GM12878 (cell line): ENCODE results near the gene OR2S2. TPM values are rescaled to one million over a fixed set of nuclear protein-coding genes. Genes with fewer than 3 reads are reported as not detected.

Source experiments
- ATAC-seq: fragments of 200-7000 bp; cut with Tn5 transposase; 3 replicates; pipeline ENCODE4 v1.9.1; 2020; ENCODE audit warnings: mild to moderate bottlenecking, moderate library complexity
- BruUV-seq: library from RNA; stranded (reverse); fragments of 400-500 nt; replicated peaks from 2 replicates; lab custom pipeline; 2021; lab: Mats Ljungman, UMichigan
- CTCF ChIA-PET: fragments of 300-600 bp; sonication (Branson Sonifier 250); formaldehyde crosslinking; extraction: SDS; loops from one replicate; lab custom pipeline; 2021; ENCODE audit warnings: inconsistent platforms; lab: Yijun Ruan, JAX
- POLR2A ChIA-PET: fragments of 350-600 bp; formaldehyde crosslinking; extraction: SDS; loops from one replicate; lab custom pipeline; 2021; ENCODE audit warnings: inconsistent platforms; lab: Charles Lee
- RAD21 ChIA-PET: fragments of 300-600 bp; sonication (Branson Sonifier 250); formaldehyde crosslinking; loops from one replicate; lab custom pipeline; 2023; ENCODE audit warnings: antibody characterized with exemption; ENCODE audit not compliant: unreplicated experiment; lab: Charles Lee
- SMC1A ChIA-PET: fragments of 300-600 bp; sonication (Branson Sonifier 250); formaldehyde crosslinking; loops from one replicate; lab custom pipeline; 2023; ENCODE audit not compliant: unreplicated experiment, uncharacterized antibody; lab: Charles Lee
- DNase-seq: peaks from one replicate; pipeline ENCODE4 v3.0.0-alpha.2; 2011; ENCODE audit warnings: low read depth, low spot score
- FAIRE-seq: peaks from 3 replicates; lab custom pipeline; 2011; peaks lifted over from hg19 to GRCh38; lab: Jason Lieb, UNC
- H2AFZ ChIP-seq: 2 replicates; pipeline ENCODE4 v1.6.0; 2011; ENCODE audit warnings: low read depth, low read length, control low read depth; ENCODE audit not compliant: control insufficient read depth
- H3K27ac ChIP-seq: 2 replicates; pipeline ENCODE4 v1.5.1; 2011; ENCODE audit warnings: control low read depth; ENCODE audit not compliant: control insufficient read depth, insufficient read depth
- H3K27me3 ChIP-seq, 2 experiments: replicated peaks in 1 of 2; 2 replicates each; pipeline versions ENCODE4 v1.6.0 to v1.6.1; 2011; ENCODE audit warnings: low read length in 1 of 2; ENCODE audit not compliant: control insufficient read depth in 2 of 2, insufficient read depth in 2 of 2
- H3K36me3 ChIP-seq, 2 experiments: 2 replicates each; pipeline ENCODE4 v1.5.1; 2011; ENCODE audit warnings: low read length in 1 of 2; ENCODE audit not compliant: control insufficient read depth in 2 of 2, insufficient read depth in 2 of 2
- H3K4me1 ChIP-seq: 2 replicates; pipeline ENCODE4 v1.6.1; 2011; ENCODE audit warnings: mild to moderate bottlenecking, low read length, moderate library complexity, mixed read lengths; ENCODE audit not compliant: control insufficient read depth, insufficient read depth
- H3K4me2 ChIP-seq: 2 replicates; pipeline ENCODE4 v1.6.0; 2011; ENCODE audit warnings: control low read depth; ENCODE audit not compliant: control insufficient read depth, insufficient read depth
- H3K4me3 ChIP-seq: fragments of 200-600 bp; sonication (generic); 2 replicates; pipeline ENCODE4 v1.5.1; 2016
- H3K79me2 ChIP-seq: 2 replicates; pipeline ENCODE4 v1.6.0; 2011; ENCODE audit warnings: low read length; ENCODE audit not compliant: control insufficient read depth, insufficient read depth
- H3K9ac ChIP-seq: 2 replicates; pipeline ENCODE4 v1.8.0; 2011; ENCODE audit warnings: low read length, control low read depth, mixed read lengths; ENCODE audit not compliant: control insufficient read depth, insufficient read depth
- H3K9me3 ChIP-seq: replicated peaks from 3 replicates; pipeline ENCODE4 v1.5.1; 2011; ENCODE audit warnings: mild to moderate bottlenecking, low read length; ENCODE audit not compliant: control insufficient read depth, insufficient read depth
- H4K20me1 ChIP-seq: 2 replicates; pipeline ENCODE4 v1.6.0; 2011; ENCODE audit not compliant: control insufficient read depth, insufficient read depth
- CREM ChIP-seq: IDR thresholded peaks from 2 replicates; pipeline ENCODE4 v1.6.1; 2014; ENCODE audit warnings: antibody characterized with exemption, low read depth
- E2F4 ChIP-seq: IDR thresholded peaks from 2 replicates; pipeline ENCODE4 v1.6.1; 2012; ENCODE audit warnings: low read depth, low read length, improper control_type of control experiment
- FOXM1 ChIP-seq: IDR thresholded peaks from 2 replicates; pipeline ENCODE4 v1.6.1; 2012; ENCODE audit warnings: low read depth, mild to moderate bottlenecking, inconsistent platforms, low read length, moderate library complexity
- HDAC2 ChIP-seq: fragments of 200-600 bp; sonication (generic); IDR thresholded peaks from 2 replicates; pipeline ENCODE4 v1.6.1; 2017
- IRF3 ChIP-seq: fragments of 450-650 bp; IDR thresholded peaks from 2 replicates; pipeline ENCODE4 v1.6.1; 2014; ENCODE audit warnings: mild to moderate bottlenecking
- JUNB ChIP-seq: IDR thresholded peaks from 2 replicates; pipeline ENCODE4 v1.6.1; 2016; ENCODE audit warnings: antibody characterized with exemption, mild to moderate bottlenecking
- JUND ChIP-seq: IDR thresholded peaks from 2 replicates; pipeline ENCODE4 v1.6.1; 2012; ENCODE audit warnings: low read depth, mild to moderate bottlenecking, low read length, improper control_type of control experiment, moderate library complexity
- KAT2A ChIP-seq: conservative IDR thresholded peaks from 2 replicates; pipeline ENCODE4 v1.6.1; 2011; ENCODE audit warnings: low read depth, low read length; ENCODE audit not compliant: control insufficient read depth
- KLF5 ChIP-seq: fragments of 450-650 bp; IDR thresholded peaks from 2 replicates; pipeline ENCODE4 v1.6.1; 2014; ENCODE audit warnings: mild to moderate bottlenecking; ENCODE audit not compliant: partially characterized antibody
- MTA2 ChIP-seq: fragments of 450-650 bp; IDR thresholded peaks from 2 replicates; pipeline ENCODE4 v1.6.1; 2016; ENCODE audit warnings: low read depth, mild to moderate bottlenecking, moderate library complexity
- MYB ChIP-seq: fragments of 150-350 bp; IDR thresholded peaks from 2 replicates; pipeline ENCODE4 v1.6.1; 2014; ENCODE audit warnings: mild to moderate bottlenecking, low read depth, low read length, borderline replicate concordance
- NR2C1 ChIP-seq: fragments of 450-650 bp; IDR thresholded peaks from 2 replicates; pipeline ENCODE4 v1.6.1; 2017; ENCODE audit warnings: antibody characterized with exemption, mild to moderate bottlenecking, moderate library complexity
- RELA ChIP-seq: fragments of 450-650 bp; IDR thresholded peaks from 2 replicates; pipeline ENCODE4 v1.8.0; 2014; ENCODE audit warnings: borderline replicate concordance; ENCODE audit not compliant: partially characterized antibody
- SREBF2 ChIP-seq: IDR thresholded peaks from 2 replicates; pipeline ENCODE4 v1.6.1; 2012; ENCODE audit warnings: mild to moderate bottlenecking, low read length
- SRF ChIP-seq, 2 experiments: IDR thresholded peaks; 2 replicates each; pipeline ENCODE4 v1.6.1; 2011; ENCODE audit warnings: low read depth in 2 of 2, low read length in 2 of 2, mild to moderate bottlenecking in 1 of 2, moderate library complexity in 1 of 2
- ZBED1 ChIP-seq: IDR thresholded peaks from 2 replicates; pipeline ENCODE4 v1.6.1; 2016; ENCODE audit warnings: borderline replicate concordance
- ZNF274 ChIP-seq: IDR thresholded peaks from one replicate; pipeline ENCODE4 v1.8.0; 2011; ENCODE audit not compliant: insufficient read length, insufficient read depth
- ZSCAN29 ChIP-seq: fragments of 450-650 bp; IDR thresholded peaks from 2 replicates; pipeline ENCODE4 v1.6.1; 2017; ENCODE audit warnings: mild to moderate bottlenecking, moderate library complexity
- WGBS: methylation state at CpG from one replicate; pipeline ENCODE4 v1.1.6; 2016; ENCODE audit warnings: low lambda C conversion rate; ENCODE audit not compliant: insufficient replicate concordance, insufficient coverage; ENCODE audit errors: missing lambda C conversion rate; 5-methylcytosine and 5-hydroxymethylcytosine counted together
- in situ Hi-C: fragments of 300-500 bp; cut with MboI; formaldehyde crosslinking; loops from 9 replicates; pipeline ENCODE4 v1.14.3; 2018; ENCODE audit warnings: mixed read lengths
- intact Hi-C: fragments of 100-400 bp; cut with micrococcal nuclease; formaldehyde crosslinking; loops from one replicate; pipeline ENCODE4 v1.14.2; 2022; ENCODE audit not compliant: unreplicated experiment
- polyA plus RNA-seq, 11 experiments: library from polyadenylated mRNA; depleted of rRNA in 4 of 11; unstranded in 6 of 11; stranded (reverse) in 5 of 11; fragments of >200 nt; fragmentation: Nextera tagmentation in 4 of 11; fragmentation: Illumina TruSeq in 1 of 11; extraction: Ambion mirVana in 4 of 11; extraction: Trizol in 1 of 11; gene quantifications; 1 replicate in 1 of 11; 2 replicates in 10 of 11; pipeline versions ENCODE4 v1.2.1 to v1.2.3, GENCODE V29; 2011 to 2016; ENCODE audit warnings: inconsistent platforms in 2 of 11, missing spikeins in 2 of 11, low read depth in 1 of 11
- total RNA-seq, 4 experiments: library from RNA; depleted of rRNA in 3 of 4; stranded (reverse); fragments of >200 nt in 3 of 4; fragmentation: Illumina TruSeq in 1 of 4; extraction: Trizol in 1 of 4; gene quantifications; 2 replicates each; pipeline versions ENCODE4 v1.2.1 to v1.2.3, GENCODE V29; 2013 to 2021
- TF ChIP-seq, protein P1 (sequence below): fragments of 450-650 bp; IDR thresholded peaks from 2 replicates; pipeline ENCODE4 v1.6.1; 2017; ENCODE audit warnings: mild to moderate bottlenecking, low read depth, inconsistent platforms; ENCODE audit not compliant: poor library complexity, severe bottlenecking

The OR2S2 gene
- total and polyA plus RNA-seq, 10 of the 15 experiments (the other 5 are each of a cell fraction or from before 2014, with no cell fraction given), result not detected

DNA sequence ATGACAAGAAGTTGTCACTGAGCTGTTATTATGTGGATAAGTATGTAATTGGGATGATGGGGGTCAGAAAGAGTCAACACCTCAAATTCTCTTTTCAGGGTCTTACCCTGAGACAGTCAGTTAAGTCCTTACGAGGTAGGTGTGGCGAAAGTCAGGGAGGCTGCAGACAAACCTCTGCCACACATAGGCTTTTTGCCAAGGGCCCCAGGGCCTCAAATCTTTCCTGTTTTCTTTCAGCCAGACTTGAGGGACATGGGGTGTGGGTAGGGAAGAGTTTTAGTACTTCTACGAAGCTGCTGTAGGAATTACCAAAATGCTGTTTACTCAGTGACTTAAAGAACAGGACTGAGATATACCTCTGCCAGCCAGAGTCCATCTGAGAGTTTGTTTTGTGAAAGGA, 13.8 kb downstream of the OR2S2 start:
- no peaks in the 10 kb centered on the region for H3K9me3 ChIP-seq
- H3K9ac ChIP-seq, result no peak overlapping the region
- in situ Hi-C loops, result no loop called here
- H3K4me3 ChIP-seq, result no peak overlapping the region
- intact Hi-C loops, result no loop called here
- ChIA-PET SMC1A (interaction anchor here (0.9 to 2.0 kb wide), 3 partner anchors 41 to 113 kb away, joined by 3 to 9 read pairs (median 4); no protein-coding TSS in a partner anchor), RAD21 (interaction anchor here (1.9 kb wide), 1 partner anchor 41 kb away, joined by 6 read pairs; no protein-coding TSS in a partner anchor), POLR2A (no interaction called here), CTCF (interaction anchor here (1.2 to 3.5 kb wide), 6 partner anchors 24 to 154 kb away, joined by 3 to 41 read pairs (median 6); no protein-coding TSS in a partner anchor)
- 29% methylated on average over 3 of the region's 3 CpGs for WGBS
- H4K20me1 ChIP-seq, result no peaks in the 10 kb centered on the region
- H3K36me3 ChIP-seq, result no peaks in the 10 kb centered on the region
- DNase-seq, result no peak
- no peak overlapping the region for H2AFZ ChIP-seq
- BruUV-seq, result no TSS peak
- no peaks in the 10 kb centered on the region for H3K79me2 ChIP-seq
- no peak for ATAC-seq
- no peak overlapping the region for H3K4me2 ChIP-seq
- no peaks in the 10 kb centered on the region for H3K27me3 ChIP-seq
- H3K27ac ChIP-seq, result no peak overlapping the region
- no peak for FAIRE-seq
- no peaks in the 10 kb centered on the region for H3K4me1 ChIP-seq
- TF ChIP-seq IRF3 (no peak), CREM (no peak), RELA (no peak), ZBED1 (no peak), ZNF274 (no peak), KAT2A (no peak), HDAC2 (no peak), ZSCAN29 (no peak), FOXM1 (no peak), KLF5 (no peak), MYB (no peak), JUNB (no peak), SRF (IDR thresholded peaks at IDR 0.05; ENCODE audit: low read depth in 2 of 2, low read length in 2 of 2) (no peak), JUND (no peak), NR2C1 (no peak), E2F4 (no peak), SREBF2 (no peak), MTA2 (no peak)
- TF ChIP-seq, protein P1, sequence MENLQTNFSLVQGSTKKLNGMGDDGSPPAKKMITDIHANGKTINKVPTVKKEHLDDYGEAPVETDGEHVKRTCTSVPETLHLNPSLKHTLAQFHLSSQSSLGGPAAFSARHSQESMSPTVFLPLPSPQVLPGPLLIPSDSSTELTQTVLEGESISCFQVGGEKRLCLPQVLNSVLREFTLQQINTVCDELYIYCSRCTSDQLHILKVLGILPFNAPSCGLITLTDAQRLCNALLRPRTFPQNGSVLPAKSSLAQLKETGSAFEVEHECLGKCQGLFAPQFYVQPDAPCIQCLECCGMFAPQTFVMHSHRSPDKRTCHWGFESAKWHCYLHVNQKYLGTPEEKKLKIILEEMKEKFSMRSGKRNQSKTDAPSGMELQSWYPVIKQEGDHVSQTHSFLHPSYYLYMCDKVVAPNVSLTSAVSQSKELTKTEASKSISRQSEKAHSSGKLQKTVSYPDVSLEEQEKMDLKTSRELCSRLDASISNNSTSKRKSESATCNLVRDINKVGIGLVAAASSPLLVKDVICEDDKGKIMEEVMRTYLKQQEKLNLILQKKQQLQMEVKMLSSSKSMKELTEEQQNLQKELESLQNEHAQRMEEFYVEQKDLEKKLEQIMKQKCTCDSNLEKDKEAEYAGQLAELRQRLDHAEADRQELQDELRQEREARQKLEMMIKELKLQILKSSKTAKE, result no peak
